Measurements from ENCODE around the gene TMEM132C. TPM values are rescaled to one million over a fixed set of nuclear protein-coding genes. Genes with fewer than 3 reads are reported as not detected.
A peak's percentile ranks its signal among the peaks of the same experiment; 100 is the strongest.

TMEM132C gene
- total RNA-seq, 2 experiments from 2014 or later, result not detected

GRCh38 chr12:128531170-128531569 is 264.2 kb downstream of the TMEM132C start:
- no TSS peak for BruUV-seq (replicated peaks)
- CTCF ChIA-PET (ENCODE audit: unreplicated experiment), result no interaction called here
- intact Hi-C loops (cut with micrococcal nuclease; ENCODE audit: unreplicated experiment), result loop anchor here (2.0 to 5.0 kb wide), 3 partner anchors 112 to 1380 kb away; no protein-coding TSS in a partner anchor

GRCh38 chr12:128534906-128535305 is 267.9 kb downstream of the TMEM132C start:
- H3K9me3 ChIP-seq (ENCODE audit: low read length), result no peaks in the 10 kb centered on the region
- H3K27ac ChIP-seq (ENCODE audit: low read depth, low read length, poor library complexity, severe bottlenecking), result peak overlapping the region; percentile 57
- peak overlapping the region; percentile 74 for H3K4me2 ChIP-seq (ENCODE audit: low read length)
- peaks cover 20% of the 10 kb centered on the region for H3K4me1 ChIP-seq (ENCODE audit: insufficient read depth, low read length, poor library complexity, severe bottlenecking)
- H3K36me3 ChIP-seq (ENCODE audit: insufficient read depth, low read length), result no peaks in the 10 kb centered on the region
- intact Hi-C loops (cut with micrococcal nuclease; ENCODE audit: unreplicated experiment), result loop anchor here (5.0 kb wide), 1 partner anchor 257 kb away; no protein-coding TSS in a partner anchor
- ChIA-PET CTCF (ENCODE audit: unreplicated experiment) (no interaction called here), POLR2A (interaction anchor here (0.6 to 0.7 kb wide), 2 partner anchors 34 to 1353 kb away, joined by 3 to 4 read pairs; no protein-coding TSS in a partner anchor)
- peak; percentile 88 for DNase-seq (ENCODE audit: low spot score)
- no peaks in the 10 kb centered on the region for H4K20me1 ChIP-seq (ENCODE audit: insufficient read depth, low read length)
- H2AFZ ChIP-seq (ENCODE audit: low read length), result peak overlapping the region; percentile 94; the same call in 1 of the 2 replicates
- H3K79me2 ChIP-seq (ENCODE audit: insufficient read depth, low read depth, low read length), result no peaks in the 10 kb centered on the region
- TF ChIP-seq EZH2phosphoT487 (IDR thresholded peaks at IDR 0.05; ENCODE audit: borderline replicate concordance, low read depth, low read length) (no peak), CTCF (conservative IDR thresholded peaks at IDR 0.05; ENCODE audit: low read length) (no peak)
- H3K4me3 ChIP-seq (ENCODE audit: low read depth, low read length, poor library complexity, severe bottlenecking), result peak overlapping the region; percentile 16
- no TSS peak for BruUV-seq (replicated peaks)
- H3K9me2 ChIP-seq (ENCODE audit: insufficient read depth, low read length), result no peaks in the 10 kb centered on the region

More at GRCh38 chr12:128531170-128531569, 264.2 kb downstream of the TMEM132C start:
- H3K36me3 ChIP-seq (ENCODE audit: insufficient read depth, low read length), result no peaks in the 10 kb centered on the region
- H3K79me2 ChIP-seq (ENCODE audit: insufficient read depth, low read depth, low read length), result no peaks in the 10 kb centered on the region
- H3K4me3 ChIP-seq (ENCODE audit: low read depth, low read length, poor library complexity, severe bottlenecking), result no peak overlapping the region
- H3K27ac ChIP-seq (ENCODE audit: low read depth, low read length, poor library complexity, severe bottlenecking), result no peak overlapping the region
- peak; percentile 65 for DNase-seq (ENCODE audit: low spot score)
- no peaks in the 10 kb centered on the region for H3K9me3 ChIP-seq (ENCODE audit: low read length)
- H3K4me1 ChIP-seq (ENCODE audit: insufficient read depth, low read length, poor library complexity, severe bottlenecking), result peaks cover 20% of the 10 kb centered on the region
- peak overlapping the region; percentile 19; the same call in 1 of the 2 replicates for H2AFZ ChIP-seq (ENCODE audit: low read length)
- no peaks in the 10 kb centered on the region for H3K9me2 ChIP-seq (ENCODE audit: insufficient read depth, low read length)
- no peak overlapping the region for H3K4me2 ChIP-seq (ENCODE audit: low read length)
- H4K20me1 ChIP-seq (ENCODE audit: insufficient read depth, low read length), result no peaks in the 10 kb centered on the region
- TF ChIP-seq EZH2phosphoT487 (IDR thresholded peaks at IDR 0.05; ENCODE audit: borderline replicate concordance, low read depth, low read length), result no peak
- TF ChIP-seq CTCF (conservative IDR thresholded peaks at IDR 0.05; ENCODE audit: low read length), result peak; percentile 84
- POLR2A ChIA-PET, result interaction anchor here (1.0 kb wide), 1 partner anchor 20 kb away, joined by 4 read pairs; no protein-coding TSS in a partner anchor

GRCh38 chr12:128536810-128537209 is 269.8 kb downstream of the TMEM132C start:
- H3K27ac ChIP-seq (ENCODE audit: low read depth, low read length, poor library complexity, severe bottlenecking), result no peak overlapping the region
- H4K20me1 ChIP-seq (ENCODE audit: insufficient read depth, low read length), result no peaks in the 10 kb centered on the region
- H3K4me2 ChIP-seq (ENCODE audit: low read length), result no peak overlapping the region
- CTCF ChIA-PET (ENCODE audit: unreplicated experiment), result no interaction called here
- peaks cover 26% of the 10 kb centered on the region for H3K4me1 ChIP-seq (ENCODE audit: insufficient read depth, low read length, poor library complexity, severe bottlenecking)
- H3K79me2 ChIP-seq (ENCODE audit: insufficient read depth, low read depth, low read length), result no peaks in the 10 kb centered on the region
- H3K36me3 ChIP-seq (ENCODE audit: insufficient read depth, low read length), result no peaks in the 10 kb centered on the region
- no TSS peak for BruUV-seq (replicated peaks)
- H2AFZ ChIP-seq (ENCODE audit: low read length), result no peak overlapping the region
- intact Hi-C loops (cut with micrococcal nuclease; ENCODE audit: unreplicated experiment), result no loop called here
- no peak for TF ChIP-seq EZH2phosphoT487 (IDR thresholded peaks at IDR 0.05; ENCODE audit: borderline replicate concordance, low read depth, low read length)
- no peak for TF ChIP-seq CTCF (conservative IDR thresholded peaks at IDR 0.05; ENCODE audit: low read length)
- DNase-seq (ENCODE audit: low spot score), result no peak
- H3K9me2 ChIP-seq (ENCODE audit: insufficient read depth, low read length), result no peaks in the 10 kb centered on the region
- H3K9me3 ChIP-seq (ENCODE audit: low read length), result no peaks in the 10 kb centered on the region
- POLR2A ChIA-PET, result interaction anchor here (0.6 kb wide), 1 partner anchor 66 kb away, joined by 3 read pairs; no protein-coding TSS in a partner anchor
- no peak overlapping the region for H3K4me3 ChIP-seq (ENCODE audit: low read depth, low read length, poor library complexity, severe bottlenecking)

All from OCI-LY7 (cell line).